ENCODE measurements around the gene CCDC126. TPM values are rescaled to one million over a fixed set of nuclear protein-coding genes. Genes with fewer than 3 reads are reported as not detected.
A peak's percentile ranks its signal among the peaks of the same experiment; 100 is the strongest.
"Not testable (repeated sequence)": the region's sequence is repeated elsewhere in the genome, so short reads cannot be mapped to it uniquely, and the experiment has no call there.

Gene CCDC126
- 5.9 TPM for polyA plus RNA-seq (2013, experiment 1 of 2; ENCODE audit: insufficient read length)
- 5.8 TPM for polyA plus RNA-seq (2013, experiment 2 of 2; ENCODE audit: insufficient read length)

- peak; percentile 90 for DNase-seq
Measured at GRCh38 chr7:23597094-23598091, at the start of gene CCDC126. Gene CCDC126 (plus strand): TSS chr7:23597382. CDS start chr7:23611316, 13,934 bp downstream.

GRCh38 chr7:23547662-23548061 is 49.5 kb upstream of the CCDC126 start:
- DNase-seq = no peak

DNA sequence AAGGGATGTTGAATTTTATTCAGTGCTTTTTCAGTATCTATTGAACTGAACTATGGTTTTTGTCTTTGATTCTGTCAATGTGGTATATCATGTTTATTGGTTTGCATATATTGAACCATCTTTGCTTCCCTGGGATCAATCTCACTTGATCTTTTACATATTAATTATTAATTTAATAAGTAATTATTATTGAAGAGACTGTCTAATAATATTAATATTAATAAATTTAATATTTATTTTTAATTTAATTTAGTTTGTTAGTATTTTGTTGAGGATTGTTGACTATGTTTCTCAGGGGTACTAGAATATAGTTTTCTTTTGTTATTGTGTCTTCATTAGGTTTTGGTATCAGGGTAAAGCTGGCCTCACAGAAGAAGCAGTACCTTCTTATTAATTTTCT is 38.9 kb upstream of the CCDC126 start:
- no peak for DNase-seq

DNA sequence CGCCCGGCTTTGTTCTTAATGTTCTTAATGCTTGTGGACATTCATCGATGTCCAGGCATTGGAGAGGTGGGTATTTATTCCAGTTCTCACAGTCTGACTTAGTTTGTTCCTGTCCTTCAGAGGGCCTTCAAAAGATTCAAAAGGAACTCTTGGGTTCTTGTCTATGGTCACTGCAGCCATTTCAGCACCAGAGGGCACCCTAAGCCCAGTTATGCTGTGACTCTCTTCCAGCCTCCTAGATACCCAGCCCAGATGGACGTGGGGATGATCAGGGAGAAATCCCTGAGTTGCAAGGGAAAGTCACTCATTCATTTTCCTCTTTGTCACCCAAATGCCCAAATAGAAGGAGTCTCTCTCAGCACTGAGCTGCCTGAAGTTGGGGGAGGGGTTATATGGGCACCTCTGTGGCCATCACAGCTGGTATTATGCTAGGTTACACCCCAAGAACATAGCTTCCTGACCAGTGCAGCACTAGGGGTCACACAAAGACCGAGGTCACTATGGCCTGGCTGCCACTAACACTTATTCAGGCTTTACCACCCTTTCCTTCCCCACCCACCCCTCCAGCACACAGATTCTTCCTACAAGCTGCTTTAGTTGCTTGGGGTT is 26.5 kb upstream of the CCDC126 start:
- DNase-seq = peak; percentile 71

DNA sequence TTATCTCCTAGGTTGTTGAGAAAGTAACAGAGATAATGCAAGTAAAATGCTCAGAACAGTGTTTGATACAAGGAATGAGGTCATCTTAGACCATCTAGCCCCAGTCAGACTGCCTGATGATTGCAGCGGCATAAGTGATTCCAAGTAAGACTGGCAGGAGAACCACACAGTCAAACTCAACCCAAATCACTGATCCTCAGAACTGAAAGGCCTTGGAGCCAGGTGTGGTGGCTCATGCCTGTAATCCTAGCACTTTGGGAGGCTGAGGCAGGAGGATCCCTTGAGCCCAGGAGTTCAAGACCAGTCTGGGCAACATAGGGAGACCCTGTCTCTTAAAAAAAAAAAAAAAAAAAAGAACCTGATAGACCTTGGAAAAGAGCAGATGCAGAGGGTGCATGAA is 15.2 kb upstream of the CCDC126 start:
- not testable (repeated sequence) for DNase-seq

GRCh38 chr7:23585304-23585703 is 11.9 kb upstream of the CCDC126 start:
- not testable (repeated sequence) for DNase-seq

- no peak for DNase-seq
Measured at GRCh38 chr7:23586159-23586558, 11.0 kb upstream of the CCDC126 start.

DNA sequence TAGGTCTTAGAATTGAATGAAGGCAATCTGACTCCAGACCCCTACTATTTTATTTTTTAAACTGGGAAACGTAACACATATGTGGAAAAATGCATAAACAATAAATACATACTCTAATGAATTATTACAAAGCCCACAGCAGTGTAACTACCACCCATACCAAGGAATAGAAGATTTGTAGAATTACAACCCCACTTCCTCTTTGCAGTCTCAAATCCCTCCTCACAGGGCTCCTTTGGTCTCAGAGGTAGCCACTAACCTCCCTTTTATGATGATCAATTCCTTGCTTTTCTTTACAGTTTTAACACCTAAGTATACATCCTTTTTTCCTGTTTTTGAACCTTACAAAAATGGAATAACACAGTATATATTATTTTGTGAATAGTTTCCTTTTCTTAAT is 6.7 kb upstream of the CCDC126 start:
- no peak for DNase-seq

GRCh38 chr7:23593706-23594105 is 3.5 kb upstream of the CCDC126 start:
- DNase-seq = no peak

GRCh38 chr7:23594879-23595604 is 2.1 kb upstream of the CCDC126 start:
- no peak for DNase-seq

DNA sequence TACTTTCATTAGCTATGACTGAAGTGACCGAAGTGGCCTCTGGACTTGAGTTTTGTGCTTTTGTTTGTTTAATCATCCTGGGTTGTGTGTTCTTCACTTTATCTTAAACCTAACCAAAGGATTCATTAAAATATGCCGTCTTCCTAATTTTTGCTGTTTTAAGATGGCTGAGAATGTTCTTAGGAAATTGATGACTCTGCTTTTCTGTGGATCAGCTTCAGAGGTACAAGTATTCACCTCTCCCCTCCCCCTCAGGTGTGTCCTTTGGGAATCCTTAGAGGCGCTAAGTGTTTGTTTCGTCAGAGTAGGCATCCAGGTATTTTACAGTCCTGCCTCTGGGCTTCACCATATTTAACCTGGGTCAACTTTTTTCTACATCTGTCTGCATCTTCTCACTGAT is 1.1 kb downstream of the CCDC126 start:
- no peak for DNase-seq

- peak; percentile 53 for DNase-seq
Measured at GRCh38 chr7:23600236-23600635, 3.1 kb downstream of the CCDC126 start.

- no peak for DNase-seq
Measured at GRCh38 chr7:23603632-23604295, 6.6 kb downstream of the CCDC126 start.

- no peak for DNase-seq
Measured at GRCh38 chr7:23604296-23604640, 7.1 kb downstream of the CCDC126 start.

DNA sequence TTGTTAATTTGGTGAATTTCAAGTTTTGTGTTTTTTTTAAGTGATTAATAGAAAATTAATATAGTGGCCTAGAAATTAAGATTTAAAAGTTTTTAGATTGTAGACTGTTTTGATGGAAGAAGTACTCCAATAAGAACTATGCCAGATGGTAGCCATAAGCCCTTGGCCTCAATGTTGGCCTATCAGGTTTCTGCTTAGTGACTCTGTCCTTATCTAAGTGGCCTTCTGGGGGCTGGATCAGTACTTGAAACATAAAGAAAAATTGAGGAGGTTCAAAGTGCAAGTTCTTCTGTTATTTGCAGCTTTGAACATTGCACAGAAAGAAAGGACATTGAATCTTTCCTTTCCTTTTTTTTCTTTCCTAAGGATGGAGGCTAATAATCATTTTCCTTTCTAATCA is 9.9 kb downstream of the CCDC126 start:
- DNase-seq = no peak

GRCh38 chr7:23607866-23608265 is 10.7 kb downstream of the CCDC126 start:
- no peak for DNase-seq

- DNase-seq = no peak
Measured at GRCh38 chr7:23615331-23615730, 18.1 kb downstream of the CCDC126 start.

DNA sequence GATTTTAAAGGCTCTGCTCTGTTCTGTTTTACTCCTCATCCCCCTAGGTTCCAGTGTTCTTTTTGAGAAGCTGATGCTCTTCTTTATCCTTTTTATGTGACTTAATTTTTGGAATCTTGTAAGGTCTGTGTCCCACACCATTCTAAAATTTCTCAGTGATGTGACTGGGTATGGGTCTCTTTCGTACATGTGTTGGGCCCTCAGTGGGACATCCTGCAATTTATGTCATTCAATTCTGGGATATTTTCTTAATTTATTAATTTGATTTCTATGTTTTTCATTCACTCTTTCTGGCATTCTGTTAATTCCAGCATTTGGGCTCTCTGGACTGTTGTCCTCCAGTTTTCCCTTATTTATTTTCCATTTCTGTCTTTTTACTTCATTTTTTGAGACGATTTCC is 19.4 kb downstream of the CCDC126 start:
- DNase-seq = no peak

DNA sequence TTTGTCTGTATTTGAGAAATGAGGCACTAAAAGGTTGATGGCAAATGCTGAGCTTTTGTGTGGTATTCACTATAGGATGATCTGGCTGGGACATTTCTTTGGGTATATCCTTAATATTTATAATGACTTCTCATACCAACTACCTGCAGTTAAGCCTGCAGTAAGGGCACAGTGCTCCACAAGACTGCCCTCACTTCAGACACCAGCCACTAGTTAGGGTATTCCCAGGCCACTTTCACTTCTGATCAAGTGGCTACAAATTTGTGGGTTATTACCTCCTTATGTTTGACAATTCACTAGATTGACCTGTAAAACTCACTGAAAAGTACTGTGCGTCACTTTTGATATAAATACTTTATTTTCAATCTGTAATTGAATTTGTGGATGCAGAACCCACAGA is 20.3 kb downstream of the CCDC126 start:
- no peak for DNase-seq

- peak; percentile 31 for DNase-seq
Measured at GRCh38 chr7:23618241-23618640, 21.1 kb downstream of the CCDC126 start.

DNA sequence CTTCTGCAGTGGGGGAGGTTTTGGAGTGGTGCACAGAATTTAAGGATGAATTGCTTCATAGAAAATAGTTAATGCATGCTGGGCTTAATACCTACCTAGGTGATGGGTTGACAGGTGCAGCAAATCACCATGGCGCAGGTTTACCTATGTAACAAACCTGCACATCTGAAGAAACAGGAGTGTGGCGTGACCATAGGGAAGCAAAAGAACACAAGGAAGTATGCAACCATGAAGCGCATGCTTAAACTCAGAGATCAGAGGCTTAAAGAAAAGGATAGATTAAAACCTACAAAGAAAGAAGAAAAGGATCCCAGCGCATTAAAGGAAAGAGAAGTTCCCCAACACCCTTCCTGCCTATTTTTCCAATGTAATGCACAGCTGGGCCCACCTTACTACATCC is 22.0 kb downstream of the CCDC126 start:
- no peak for DNase-seq

DNA sequence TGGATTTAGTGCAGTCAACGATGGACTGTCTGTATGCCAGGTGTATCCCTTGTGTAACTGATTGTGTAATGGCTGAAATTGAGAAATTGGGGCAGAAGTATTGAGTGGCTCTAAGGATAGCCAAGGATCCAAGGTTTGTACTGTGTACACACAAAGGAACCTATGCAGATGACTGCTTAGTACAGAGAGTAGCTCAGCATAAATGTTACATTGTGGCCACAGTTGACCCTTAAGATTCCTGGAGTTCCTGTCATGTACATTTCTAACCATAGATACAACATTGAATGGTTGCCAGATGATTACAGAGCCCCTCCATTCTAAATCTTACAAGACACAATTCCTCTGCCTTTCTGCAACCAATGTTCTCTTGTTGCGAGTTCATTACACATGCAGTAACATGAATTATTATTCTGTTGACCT is 25.3 kb downstream of the CCDC126 start:
- DNase-seq = peak; percentile 63

GRCh38 chr7:23628370-23628769 is 31.2 kb downstream of the CCDC126 start:
- no peak for DNase-seq
